ENCODE measurements around the gene TMEM178B. TPM values are rescaled to one million over a fixed set of nuclear protein-coding genes. Genes with fewer than 3 reads are reported as not detected.
A peak's percentile ranks its signal among the peaks of the same experiment; 100 is the strongest.

TMEM178B gene
- total and polyA plus RNA-seq, 9 of the 15 experiments (the other 6 are each of a cell fraction or from before 2014, with no cell fraction given): under 0.01 to 0.03 (median 0.01) TPM; not detected in 5

GRCh38 chr7:141246426-141246825 is 172.6 kb downstream of the TMEM178B start:
- Histone ChIP-seq H4K20me1 (replicated peaks; ENCODE audit: control insufficient read depth, insufficient read depth, low read length) (no peaks in the 10 kb centered on the region; the same call in 1 of the 2 replicates), H3K79me2 (ENCODE audit: control insufficient read depth, insufficient read depth, low read length) (no peaks in the 10 kb centered on the region), H2AFZ (ENCODE audit: low read depth, low read length) (no peak overlapping the region), H3K36me3 (ENCODE audit: control insufficient read depth, insufficient read depth, low read length) (no peaks in the 10 kb centered on the region), H3K9ac (ENCODE audit: insufficient read depth in 1 of 2, low read depth in 2 of 2, low read length in 2 of 2) (no peak overlapping the region), H3K4me3 (no peak overlapping the region), H3K4me1 (replicated peaks in 1 of 2; ENCODE audit: control insufficient read depth in 2 of 2, insufficient read depth in 2 of 2, low read length in 2 of 2) (no peaks in the 10 kb centered on the region), H3K27me3 (ENCODE audit: control insufficient read depth in 2 of 2, insufficient read depth in 2 of 2, low read length in 2 of 2) (peaks cover 23 to 28% of the 10 kb centered on the region in 2 experiments; a peak in 4 of 5 replicates), H3K9me3 (replicated peaks; ENCODE audit: control insufficient read depth, insufficient read depth, low read depth, low read length) (no peaks in the 10 kb centered on the region), H3K27ac (ENCODE audit: extremely low read depth, low read depth, low read length) (no peak overlapping the region), H3K9me1 (ENCODE audit: control insufficient read depth, insufficient read depth, low read length) (no peaks in the 10 kb centered on the region), H3K4me2 (ENCODE audit: insufficient read depth, low read length) (no peak overlapping the region)
- BruUV-seq (replicated peaks): no TSS peak
- in situ Hi-C loops (cut with MboI): no loop called here
- intact Hi-C loops (cut with micrococcal nuclease): no loop called here
- DNase-seq (ENCODE audit: extremely low read depth in 1 of 4, low spot score in 3 of 4) (no peak), ATAC-seq (no peak), FAIRE-seq (no peak)
- 0% methylated on average over 6 of the region's 6 CpGs for WGBS (ENCODE audit: insufficient coverage, low coverage, missing lambda C conversion rate)
- CTCF ChIA-PET (ENCODE audit: low intra/inter-chr PET ratio): no interaction called here
- POLR2A ChIA-PET: no interaction called here
- TF ChIP-seq ZFP36 (IDR thresholded peaks at IDR 0.05; ENCODE audit: low read depth, low read length, partially characterized antibody): peak; percentile 93
- peak; percentile 73 for TF ChIP-seq RBM25 (IDR thresholded peaks at IDR 0.05; ENCODE audit: low read depth, low read length, severe bottlenecking)
- no peak for TF ChIP-seq ZBTB17 (CRISPR knock-in tag; IDR thresholded peaks at IDR 0.05)

GRCh38 chr7:141251180-141251579 is 177.3 kb downstream of the TMEM178B start:
- no peak overlapping the region for H3K27ac ChIP-seq (ENCODE audit: extremely low read depth, low read depth, low read length)
- no peak for DNase-seq (ENCODE audit: extremely low read depth in 1 of 4, low spot score in 3 of 4)
- no peaks in the 10 kb centered on the region for H3K9me3 ChIP-seq (replicated peaks; ENCODE audit: control insufficient read depth, insufficient read depth, low read depth, low read length)
- no peak for ATAC-seq
- WGBS (ENCODE audit: insufficient coverage, low coverage, missing lambda C conversion rate): 0% methylated on average over 1 of the region's 1 CpG
- in situ Hi-C loops (cut with MboI): no loop called here
- H2AFZ ChIP-seq (ENCODE audit: low read depth, low read length): no peak overlapping the region
- no peak for TF ChIP-seq NCOA2 (IDR thresholded peaks at IDR 0.05; ENCODE audit: partially characterized antibody in 2 of 2)
- no peak for TF ChIP-seq CSDE1 (IDR thresholded peaks at IDR 0.05)
- no peak for TF ChIP-seq LCOR (CRISPR knock-in tag; IDR thresholded peaks at IDR 0.05)
- no peak for TF ChIP-seq SNAPC5 (CRISPR knock-in tag; IDR thresholded peaks at IDR 0.05)
- H3K9me1 ChIP-seq (ENCODE audit: control insufficient read depth, insufficient read depth, low read length): no peaks in the 10 kb centered on the region
- no peak for FAIRE-seq
- ChIA-PET POLR2A (no interaction called here), CTCF (ENCODE audit: low intra/inter-chr PET ratio) (no interaction called here)
- H3K4me3 ChIP-seq: no peak overlapping the region
- no peaks in the 10 kb centered on the region; a peak in 1 of 5 replicates for H3K27me3 ChIP-seq (ENCODE audit: control insufficient read depth in 2 of 2, insufficient read depth in 2 of 2, low read length in 2 of 2)
- no TSS peak for BruUV-seq (replicated peaks)
- intact Hi-C loops (cut with micrococcal nuclease): loop anchor here (5.0 to 10.0 kb wide), 2 partner anchors 281 to 404 kb away; no protein-coding TSS in a partner anchor
- no peaks in the 10 kb centered on the region for H3K79me2 ChIP-seq (ENCODE audit: control insufficient read depth, insufficient read depth, low read length)
- no peak overlapping the region for H3K4me2 ChIP-seq (ENCODE audit: insufficient read depth, low read length)
- H3K9ac ChIP-seq (ENCODE audit: insufficient read depth in 1 of 2, low read depth in 2 of 2, low read length in 2 of 2): no peak overlapping the region
- H3K36me3 ChIP-seq (ENCODE audit: control insufficient read depth, insufficient read depth, low read length): no peaks in the 10 kb centered on the region
- H3K4me1 ChIP-seq (replicated peaks in 1 of 2; ENCODE audit: control insufficient read depth in 2 of 2, insufficient read depth in 2 of 2, low read length in 2 of 2): no peaks in the 10 kb centered on the region
- H4K20me1 ChIP-seq (replicated peaks; ENCODE audit: control insufficient read depth, insufficient read depth, low read length): no peaks in the 10 kb centered on the region; the same call in 1 of the 2 replicates
